ENCODE measurements around the gene LAMC1.
"Not testable (repeated sequence)": the region's sequence is repeated elsewhere in the genome, so short reads cannot be mapped to it uniquely, and the experiment has no call there.

DNA sequence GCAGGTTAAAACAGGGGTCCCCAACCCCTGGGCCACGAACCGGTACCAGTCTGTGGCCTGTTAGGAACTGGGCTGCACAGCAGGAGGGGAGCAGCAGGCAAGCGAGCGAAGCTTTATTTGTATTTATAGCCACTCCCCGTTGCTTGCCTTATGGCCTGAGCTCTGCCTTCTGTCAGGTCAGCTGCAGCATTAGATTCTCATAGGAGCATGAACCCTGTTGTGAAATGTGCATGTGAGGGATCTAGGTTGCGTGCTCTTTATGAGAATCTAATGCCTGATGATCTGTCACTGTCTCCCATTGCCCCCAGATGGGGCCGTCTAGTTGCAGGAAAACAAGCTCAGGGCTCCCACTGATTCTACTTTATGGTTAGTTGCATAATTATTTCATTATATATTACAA, 49.4 kb downstream of the LAMC1 start:
- TF ChIP-seq, protein P1, sequence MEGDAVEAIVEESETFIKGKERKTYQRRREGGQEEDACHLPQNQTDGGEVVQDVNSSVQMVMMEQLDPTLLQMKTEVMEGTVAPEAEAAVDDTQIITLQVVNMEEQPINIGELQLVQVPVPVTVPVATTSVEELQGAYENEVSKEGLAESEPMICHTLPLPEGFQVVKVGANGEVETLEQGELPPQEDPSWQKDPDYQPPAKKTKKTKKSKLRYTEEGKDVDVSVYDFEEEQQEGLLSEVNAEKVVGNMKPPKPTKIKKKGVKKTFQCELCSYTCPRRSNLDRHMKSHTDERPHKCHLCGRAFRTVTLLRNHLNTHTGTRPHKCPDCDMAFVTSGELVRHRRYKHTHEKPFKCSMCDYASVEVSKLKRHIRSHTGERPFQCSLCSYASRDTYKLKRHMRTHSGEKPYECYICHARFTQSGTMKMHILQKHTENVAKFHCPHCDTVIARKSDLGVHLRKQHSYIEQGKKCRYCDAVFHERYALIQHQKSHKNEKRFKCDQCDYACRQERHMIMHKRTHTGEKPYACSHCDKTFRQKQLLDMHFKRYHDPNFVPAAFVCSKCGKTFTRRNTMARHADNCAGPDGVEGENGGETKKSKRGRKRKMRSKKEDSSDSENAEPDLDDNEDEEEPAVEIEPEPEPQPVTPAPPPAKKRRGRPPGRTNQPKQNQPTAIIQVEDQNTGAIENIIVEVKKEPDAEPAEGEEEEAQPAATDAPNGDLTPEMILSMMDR (IDR thresholded peaks at IDR 0.05; ENCODE audit: insufficient read depth, low read length, poor library complexity, severe bottlenecking), result not testable (repeated sequence)
- not testable (repeated sequence) for TF ChIP-seq EZH2phosphoT487 (conservative IDR thresholded peaks at IDR 0.05; ENCODE audit: low read length)
